ENCODE results near the gene R3HDM2.
"Not testable (repeated sequence)": the region's sequence is repeated elsewhere in the genome, so short reads cannot be mapped to it uniquely, and the experiment has no call there.

Gene R3HDM2

GRCh38 chr12:57452937-57453509 lies 22.2 kb upstream of the R3HDM2 start:
- no peak for DNase-seq (ENCODE audit: low spot score)

GRCh38 chr12:57452181-57452936 lies 21.5 kb upstream of the R3HDM2 start:
- no peak for DNase-seq (ENCODE audit: low spot score)

- no peak for DNase-seq (ENCODE audit: low spot score)
Measured at GRCh38 chr12:57451233-57451778, 20.5 kb upstream of the R3HDM2 start.

GRCh38 chr12:57450057-57450456 lies 19.2 kb upstream of the R3HDM2 start:
- no peak for DNase-seq (ENCODE audit: low spot score)

GRCh38 chr12:57449375-57449774 lies 18.5 kb upstream of the R3HDM2 start:
- DNase-seq (ENCODE audit: low spot score): no peak

GRCh38 chr12:57448669-57449068 lies 17.8 kb upstream of the R3HDM2 start:
- DNase-seq (ENCODE audit: low spot score): no peak

GRCh38 chr12:57446292-57446960 lies 15.6 kb upstream of the R3HDM2 start:
- DNase-seq (ENCODE audit: low spot score): no peak

- no peak for DNase-seq (ENCODE audit: low spot score)
Measured at GRCh38 chr12:57444744-57445143, 13.9 kb upstream of the R3HDM2 start.

- not testable (repeated sequence) for DNase-seq (ENCODE audit: low spot score)
Measured at GRCh38 chr12:57444337-57444736, 13.5 kb upstream of the R3HDM2 start.

- DNase-seq (ENCODE audit: low spot score): no peak
Measured at GRCh38 chr12:57441846-57442427, 11.1 kb upstream of the R3HDM2 start.

- not testable (repeated sequence) for DNase-seq (ENCODE audit: low spot score)
Measured at GRCh38 chr12:57441393-57441792, 10.6 kb upstream of the R3HDM2 start.

- no peak for DNase-seq (ENCODE audit: low spot score)
Measured at GRCh38 chr12:57439762-57440266, 9.0 kb upstream of the R3HDM2 start.

- DNase-seq (ENCODE audit: low spot score): no peak
Measured at GRCh38 chr12:57438400-57438799, 7.6 kb upstream of the R3HDM2 start.

GRCh38 chr12:57435293-57435692 lies 4.5 kb upstream of the R3HDM2 start:
- no peak for DNase-seq (ENCODE audit: low spot score)

GRCh38 chr12:57434517-57435223 lies 3.8 kb upstream of the R3HDM2 start, which contains the start of gene INHBC:
Gene INHBC, plus strand, starts transcription at chr12:57434784. Its CDS starts 103 bp downstream, at chr12:57434887.
- no peak for DNase-seq (ENCODE audit: low spot score)

GRCh38 chr12:57433370-57433769 lies 2.5 kb upstream of the R3HDM2 start:
- DNase-seq (ENCODE audit: low spot score): no peak

GRCh38 chr12:57431654-57432188 lies 878 bp upstream of the R3HDM2 start:
- DNase-seq (ENCODE audit: low spot score): no peak

- DNase-seq (ENCODE audit: low spot score): peak; percentile 17
Measured at GRCh38 chr12:57430112-57430930, 522 bp downstream of the R3HDM2 start.

GRCh38 chr12:57429473-57430111 lies 1.3 kb downstream of the R3HDM2 start:
- DNase-seq (ENCODE audit: low spot score): no peak

- no peak for DNase-seq (ENCODE audit: low spot score)
Measured at GRCh38 chr12:57428965-57429364, 1.9 kb downstream of the R3HDM2 start.
